Caco-2 (cell line): ENCODE measurements around the gene RTN3. TPM values are rescaled to one million over a fixed set of nuclear protein-coding genes. Genes with fewer than 3 reads are reported as not detected.

Experiments
- BruUV-seq: library from RNA; stranded (reverse); fragments of 400-500 nt; replicated peaks from 2 replicates; lab custom pipeline; 2021; lab: Mats Ljungman, UMichigan
- CTCF ChIA-PET: fragments of 300-600 bp; sonication (Branson Sonifier 250); formaldehyde crosslinking; loops from one replicate; lab custom pipeline; 2022; ENCODE audit warnings: antibody characterized with exemption; lab: Charles Lee
- POLR2A ChIA-PET: fragments of 300-600 bp; sonication (Branson Sonifier 250); formaldehyde crosslinking; loops from one replicate; lab custom pipeline; 2022; ENCODE audit warnings: antibody characterized with exemption; lab: Charles Lee
- DNase-seq, 2 experiments: peaks; one replicate each; pipeline versions ENCODE4 v3.0.0 to v3.0.0-alpha.2; 2020 to 2022
- H3K27me3 ChIP-seq: replicated peaks from 2 replicates; pipeline ENCODE4 v1.6.0; 2011; ENCODE audit warnings: low read length; ENCODE audit not compliant: control insufficient read depth, insufficient read depth
- H3K36me3 ChIP-seq: 2 replicates; pipeline ENCODE4 v1.5.1; 2011; ENCODE audit warnings: low read length; ENCODE audit not compliant: control insufficient read depth, insufficient read depth
- H3K4me1 ChIP-seq: fragments of 250-450 bp; sonication (Bioruptor Pico); 2 replicates; pipeline ENCODE4 v1.5.1; 2020; ENCODE audit warnings: mild to moderate bottlenecking
- H3K4me3 ChIP-seq: 2 replicates; pipeline ENCODE4 v1.5.1; 2011; ENCODE audit warnings: low read depth, mild to moderate bottlenecking, control low read depth, low read length
- H3K9me3 ChIP-seq: fragments of 250-450 bp; sonication (Bioruptor Pico); 2 replicates; pipeline ENCODE4 v1.5.1; 2020; ENCODE audit warnings: mild to moderate bottlenecking, moderate library complexity
- H3K27ac Mint-ChIP-seq: one replicate; pipeline ENCODE4 v1.8.0; 2022; ENCODE audit warnings: mixed read lengths; ENCODE audit not compliant: unreplicated experiment
- H3K27me3 Mint-ChIP-seq: one replicate; pipeline ENCODE4 v1.8.0; 2022; ENCODE audit warnings: mixed read lengths; ENCODE audit not compliant: insufficient read depth, unreplicated experiment
- H3K36me3 Mint-ChIP-seq: one replicate; pipeline ENCODE4 v1.8.0; 2022; ENCODE audit warnings: mild to moderate bottlenecking, mixed read lengths; ENCODE audit not compliant: insufficient read depth, unreplicated experiment
- H3K4me1 Mint-ChIP-seq: one replicate; pipeline ENCODE4 v1.8.0; 2022; ENCODE audit warnings: low read depth, mixed read lengths; ENCODE audit not compliant: unreplicated experiment
- H3K4me3 Mint-ChIP-seq: one replicate; pipeline ENCODE4 v1.8.0; 2022; ENCODE audit warnings: mild to moderate bottlenecking, moderate library complexity, mixed read lengths; ENCODE audit not compliant: unreplicated experiment
- H3K9me3 Mint-ChIP-seq: one replicate; pipeline ENCODE4 v1.8.0; 2022; ENCODE audit warnings: mixed read lengths; ENCODE audit not compliant: unreplicated experiment
- CTCF ChIP-seq, 2 experiments: fragments of 200-600 bp in 1 of 2; IDR thresholded peaks; 1 replicate in 1 of 2; 2 replicates in 1 of 2; pipeline versions ENCODE4 v1.5.1 to v1.8.0; 2011 to 2022; ENCODE audit warnings: antibody characterized with exemption in 1 of 2, control low read depth in 1 of 2, inconsistent platforms in 1 of 2, low read depth in 1 of 2, low read length in 1 of 2, mild to moderate bottlenecking in 1 of 2, moderate library complexity in 1 of 2; ENCODE audit not compliant: insufficient read depth in 1 of 2, severe bottlenecking in 1 of 2, unreplicated experiment in 1 of 2
- intact Hi-C: fragments of 100-400 bp; cut with micrococcal nuclease; formaldehyde crosslinking; loops from one replicate; pipeline ENCODE4 v1.10.0; 2022; ENCODE audit not compliant: unreplicated experiment
- total RNA-seq: library from RNA; stranded (reverse); gene quantifications from 2 replicates; pipeline ENCODE4 v1.2.3, GENCODE V29; 2022

RTN3 gene
- total RNA-seq, 1 experiment from 2014 or later: 179 TPM

GRCh38 chr11:63736864-63737263 lies 55.6 kb downstream of the RTN3 start:
- no peak overlapping the region for H3K4me3 ChIP-seq
- Mint-ChIP-seq H3K4me3 (no peak overlapping the region), H3K27me3 (no peaks in the 10 kb centered on the region), H3K36me3 (no peaks in the 10 kb centered on the region), H3K4me1 (peaks cover 12% of the 10 kb centered on the region), H3K9me3 (no peaks in the 10 kb centered on the region), H3K27ac (no peak overlapping the region)
- no peak for TF ChIP-seq CTCF (IDR thresholded peaks at IDR 0.05; ENCODE audit: insufficient read depth in 1 of 2, low read depth in 1 of 2, low read length in 1 of 2, severe bottlenecking in 1 of 2, unreplicated experiment in 1 of 2)
- no peaks in the 10 kb centered on the region for H3K27me3 ChIP-seq
- CTCF ChIA-PET: interaction anchor here (0.6 to 1.4 kb wide), 3 partner anchors 26 to 258 kb away, joined by 3 to 7 read pairs (median 4); no protein-coding TSS in a partner anchor
- H3K36me3 ChIP-seq: no peaks in the 10 kb centered on the region
- no TSS peak for BruUV-seq
- H3K9me3 ChIP-seq: no peaks in the 10 kb centered on the region
- POLR2A ChIA-PET: no interaction called here
- intact Hi-C loops: no loop called here
- H3K4me1 ChIP-seq: peaks cover 12% of the 10 kb centered on the region; the same call in 1 of the 2 replicates
- DNase-seq: no peak

- H3K27me3 ChIP-seq: no peaks in the 10 kb centered on the region
- intact Hi-C loops: loop anchor here (2.0 kb wide), 1 partner anchor 67 kb away; the partner anchor contains the start of gene ATL3
- Mint-ChIP-seq H3K4me3 (no peak overlapping the region), H3K9me3 (no peaks in the 10 kb centered on the region), H3K27ac (no peak overlapping the region), H3K4me1 (peaks cover 12% of the 10 kb centered on the region), H3K27me3 (no peaks in the 10 kb centered on the region), H3K36me3 (no peaks in the 10 kb centered on the region)
- no peaks in the 10 kb centered on the region for H3K9me3 ChIP-seq
- TF ChIP-seq CTCF (IDR thresholded peaks at IDR 0.05; ENCODE audit: insufficient read depth in 1 of 2, low read depth in 1 of 2, low read length in 1 of 2, severe bottlenecking in 1 of 2, unreplicated experiment in 1 of 2): no peak
- ChIA-PET CTCF (interaction anchor here (1.4 to 1.9 kb wide), 2 partner anchors 27 to 259 kb away, joined by 4 to 7 read pairs; no protein-coding TSS in a partner anchor), POLR2A (interaction anchor here (0.5 kb wide), 1 partner anchor 30 kb away, joined by 3 read pairs; no protein-coding TSS in a partner anchor)
- no TSS peak for BruUV-seq
- no peaks in the 10 kb centered on the region for H3K36me3 ChIP-seq
- no peak overlapping the region for H3K4me3 ChIP-seq
- H3K4me1 ChIP-seq: peaks cover 12% of the 10 kb centered on the region; the same call in 1 of the 2 replicates
- no peak for DNase-seq
These were observed 56.4 kb downstream of the RTN3 start for GRCh38 chr11:63737718-63738117.

GRCh38 chr11:63738720-63739360 lies 57.5 kb downstream of the RTN3 start:
- no TSS peak for BruUV-seq
- Mint-ChIP-seq H3K9me3 (no peaks in the 10 kb centered on the region), H3K27ac (no peak overlapping the region), H3K4me3 (no peak overlapping the region), H3K36me3 (peaks cover 5% of the 10 kb centered on the region), H3K4me1 (peaks cover 12% of the 10 kb centered on the region), H3K27me3 (no peaks in the 10 kb centered on the region)
- intact Hi-C loops: loop anchor here (2.0 kb wide), 1 partner anchor 68 kb away; the partner anchor contains the start of gene ATL3
- Histone ChIP-seq H3K36me3 (no peaks in the 10 kb centered on the region), H3K4me1 (peaks cover 12% of the 10 kb centered on the region; the same call in 1 of the 2 replicates), H3K4me3 (no peak overlapping the region), H3K27me3 (no peaks in the 10 kb centered on the region), H3K9me3 (no peaks in the 10 kb centered on the region)
- ChIA-PET POLR2A (no interaction called here), CTCF (interaction anchor here (0.7 to 1.9 kb wide), 3 partner anchors 28 to 529 kb away, joined by 4 to 7 read pairs (median 5); no protein-coding TSS in a partner anchor)
- peak; percentile 93 to 96 for TF ChIP-seq CTCF (IDR thresholded peaks at IDR 0.05; ENCODE audit: insufficient read depth in 1 of 2, low read depth in 1 of 2, low read length in 1 of 2, severe bottlenecking in 1 of 2, unreplicated experiment in 1 of 2)
- DNase-seq: peak; percentile 65 to 75
